Gastroesophageal sphincter (tissue), 3 donors: ENCODE data around the gene CAMK2N2.

ENCODE experiments used
- POLR2A ChIP-seq, 2 donors: fragments of 450-650 bp; IDR thresholded peaks; one replicate each; pipeline ENCODE4 v1.6.1; 2017; ENCODE audit warnings: antibody characterized with exemption in 2 of 2, mild to moderate bottlenecking in 2 of 2, moderate library complexity in 1 of 2
- POLR2AphosphoS5 ChIP-seq: sonication (generic); formaldehyde crosslinking; IDR thresholded peaks from one replicate; pipeline ENCODE4 v1.6.1; 2017; ENCODE audit warnings: antibody characterized with exemption
- TF ChIP-seq, protein P1 (sequence below), 4 experiments: fragments of 200-600 bp in 2 of 4; fragments of 450-650 bp in 2 of 4; sonication (generic) in 1 of 4; IDR thresholded peaks; one replicate each; pipeline ENCODE4 v1.5.1; 2017 to 2019; ENCODE audit warnings: antibody characterized with exemption in 4 of 4, mild to moderate bottlenecking in 2 of 4, moderate library complexity in 2 of 4

DNA sequence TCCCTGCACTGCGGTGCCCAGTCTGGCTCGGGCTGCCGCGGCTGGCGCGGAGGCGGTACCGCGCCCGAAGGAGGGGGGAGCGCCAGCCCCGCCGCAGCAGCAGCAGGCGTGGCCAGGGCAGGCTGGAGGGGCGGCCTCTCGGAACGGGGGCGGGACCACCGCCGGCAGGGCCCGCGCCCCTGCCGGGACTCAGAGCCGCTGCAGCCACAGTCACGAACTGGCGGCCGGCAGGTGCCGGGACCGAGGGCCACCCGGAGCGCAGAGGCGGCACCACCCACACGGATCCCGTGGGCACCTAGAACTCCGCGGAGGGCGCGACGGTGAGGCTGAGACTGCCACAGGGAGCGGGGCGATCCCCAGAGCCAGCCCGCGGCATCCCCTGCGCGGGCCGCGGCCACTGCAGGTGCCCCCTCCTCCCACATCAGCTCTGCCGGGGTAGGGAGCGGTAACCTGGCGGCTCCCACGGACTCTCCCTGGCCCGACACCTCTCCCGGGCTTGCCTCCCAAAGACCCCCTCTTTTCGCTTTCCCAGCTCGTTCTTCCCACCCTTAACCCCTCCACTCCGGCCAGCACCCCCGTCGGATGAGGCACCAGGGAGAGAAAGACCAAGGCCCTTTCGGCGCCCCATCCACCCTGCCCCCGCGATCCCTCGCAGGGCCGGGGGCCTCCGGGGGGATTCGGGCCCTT, 31.8 kb downstream of the CAMK2N2 start, which contains the start of gene VWA5B2:
- TF ChIP-seq POLR2A (IDR thresholded peaks at IDR 0.05) (no peak), POLR2AphosphoS5 (no peak)
- TF ChIP-seq, protein P1, sequence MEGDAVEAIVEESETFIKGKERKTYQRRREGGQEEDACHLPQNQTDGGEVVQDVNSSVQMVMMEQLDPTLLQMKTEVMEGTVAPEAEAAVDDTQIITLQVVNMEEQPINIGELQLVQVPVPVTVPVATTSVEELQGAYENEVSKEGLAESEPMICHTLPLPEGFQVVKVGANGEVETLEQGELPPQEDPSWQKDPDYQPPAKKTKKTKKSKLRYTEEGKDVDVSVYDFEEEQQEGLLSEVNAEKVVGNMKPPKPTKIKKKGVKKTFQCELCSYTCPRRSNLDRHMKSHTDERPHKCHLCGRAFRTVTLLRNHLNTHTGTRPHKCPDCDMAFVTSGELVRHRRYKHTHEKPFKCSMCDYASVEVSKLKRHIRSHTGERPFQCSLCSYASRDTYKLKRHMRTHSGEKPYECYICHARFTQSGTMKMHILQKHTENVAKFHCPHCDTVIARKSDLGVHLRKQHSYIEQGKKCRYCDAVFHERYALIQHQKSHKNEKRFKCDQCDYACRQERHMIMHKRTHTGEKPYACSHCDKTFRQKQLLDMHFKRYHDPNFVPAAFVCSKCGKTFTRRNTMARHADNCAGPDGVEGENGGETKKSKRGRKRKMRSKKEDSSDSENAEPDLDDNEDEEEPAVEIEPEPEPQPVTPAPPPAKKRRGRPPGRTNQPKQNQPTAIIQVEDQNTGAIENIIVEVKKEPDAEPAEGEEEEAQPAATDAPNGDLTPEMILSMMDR (IDR thresholded peaks at IDR 0.05): peak in 3 of 4 experiments; percentile 30 to 49 (median 38)
